K562 (cell line): ENCODE results near the gene FTO. TPM values are rescaled to one million over a fixed set of nuclear protein-coding genes. Genes with fewer than 3 reads are reported as not detected.

Experiments used
- ATAC-seq: fragments of 200-7000 bp; cut with Tn5 transposase; 3 replicates; pipeline ENCODE4 v1.9.1; 2020; ENCODE audit warnings: moderate library complexity
- BruUV-seq: library from RNA; stranded (reverse); fragments of 400-500 nt; replicated peaks from 2 replicates; lab custom pipeline; 2021; lab: Mats Ljungman, UMichigan
- CTCF ChIA-PET: fragments of 300-600 bp; formaldehyde crosslinking; extraction: SDS; loops from one replicate; lab custom pipeline; 2021; ENCODE audit warnings: low intra/inter-chr PET ratio; lab: Yijun Ruan, JAX
- POLR2A ChIA-PET: fragments of 300-600, 350-650 bp; sonication (Branson Sonifier 250); formaldehyde crosslinking; extraction: SDS; loops from one replicate; lab custom pipeline; 2021; ENCODE audit warnings: antibody characterized with exemption, inconsistent platforms; lab: Yijun Ruan, JAX
- DNase-seq, 4 experiments: peaks; one replicate each; pipeline versions ENCODE4 v3.0.0 to v3.0.0-alpha.2; 2011 to 2018; ENCODE audit warnings: low spot score in 3 of 4, mixed read lengths in 3 of 4; ENCODE audit errors: extremely low read depth in 1 of 4
- FAIRE-seq: peaks from 2 replicates; lab custom pipeline; 2011; peaks lifted over from hg19 to GRCh38; lab: Jason Lieb, UNC
- H2AFZ ChIP-seq: 2 replicates; pipeline ENCODE4 v1.6.0; 2011; ENCODE audit warnings: low read depth, low read length, control low read depth, inconsistent platforms
- H3K27ac ChIP-seq: fragments of 200-600 bp; 3 replicates; pipeline ENCODE4 v1.8.0; 2011; ENCODE audit warnings: low read depth, mild to moderate bottlenecking, control low read depth, inconsistent platforms, low read length, moderate library complexity, mixed read lengths; ENCODE audit errors: extremely low read depth
- H3K27me3 ChIP-seq, 2 experiments: fragments of 300-600 bp in 1 of 2; 2 replicates in 1 of 2; 3 replicates in 1 of 2; pipeline versions ENCODE4 v1.6.0 to v1.8.0; 2011; ENCODE audit warnings: inconsistent platforms in 2 of 2, low read length in 2 of 2, mild to moderate bottlenecking in 1 of 2, mixed read lengths in 1 of 2, moderate library complexity in 1 of 2; ENCODE audit not compliant: control insufficient read depth in 2 of 2, insufficient read depth in 2 of 2
- H3K36me3 ChIP-seq: fragments of 300-600 bp; 3 replicates; pipeline ENCODE4 v1.8.0; 2011; ENCODE audit warnings: mild to moderate bottlenecking, low read length, inconsistent platforms; ENCODE audit not compliant: control insufficient read depth, insufficient read depth
- H3K4me1 ChIP-seq, 2 experiments: fragments of 200-600 bp in 1 of 2; replicated peaks in 1 of 2; 2 replicates in 1 of 2; 3 replicates in 1 of 2; pipeline versions ENCODE4 v1.5.1 to v1.8.0; 2011; ENCODE audit warnings: inconsistent platforms in 2 of 2, low read length in 2 of 2, mild to moderate bottlenecking in 1 of 2, mixed read lengths in 1 of 2, moderate library complexity in 1 of 2; ENCODE audit not compliant: control insufficient read depth in 2 of 2, insufficient read depth in 2 of 2
- H3K4me2 ChIP-seq: 2 replicates; pipeline ENCODE4 v1.6.1; 2011; ENCODE audit warnings: low read length, control low read depth, inconsistent platforms, mixed read lengths; ENCODE audit not compliant: insufficient read depth
- H3K4me3 ChIP-seq: fragments of 200-600 bp; sonication (generic), shearing (Covaris generic); 2 replicates; pipeline ENCODE4 v1.5.1; 2016; ENCODE audit warnings: control low read depth, inconsistent platforms
- H3K79me2 ChIP-seq: fragments of 200-600 bp; 3 replicates; pipeline ENCODE4 v1.8.0; 2011; ENCODE audit warnings: low read length, inconsistent platforms; ENCODE audit not compliant: control insufficient read depth, insufficient read depth
- H3K9ac ChIP-seq, 2 experiments: 2 replicates each; pipeline versions ENCODE4 v1.6.0 to v1.6.1; 2011; ENCODE audit warnings: low read depth in 2 of 2, low read length in 2 of 2, control low read depth in 1 of 2, inconsistent platforms in 1 of 2, mild to moderate bottlenecking in 1 of 2, mixed read lengths in 1 of 2; ENCODE audit not compliant: insufficient read depth in 1 of 2
- H3K9me1 ChIP-seq: one replicate; pipeline ENCODE4 v1.6.0; 2011; ENCODE audit warnings: inconsistent platforms, mild to moderate bottlenecking, low read length, moderate library complexity; ENCODE audit not compliant: control insufficient read depth, insufficient read depth
- H3K9me3 ChIP-seq: replicated peaks from 2 replicates; pipeline ENCODE4 v1.5.1; 2011; ENCODE audit warnings: low read depth, low read length, inconsistent platforms; ENCODE audit not compliant: control insufficient read depth, insufficient read depth
- H4K20me1 ChIP-seq: replicated peaks from 2 replicates; pipeline ENCODE4 v1.6.1; 2011; ENCODE audit warnings: low read length, inconsistent platforms, mixed read lengths; ENCODE audit not compliant: control insufficient read depth, insufficient read depth
- ARID3A ChIP-seq: IDR thresholded peaks from 2 replicates; pipeline ENCODE4 v1.6.1; 2012; ENCODE audit warnings: low read depth, low read length, improper control_type of control experiment, borderline replicate concordance
- FOSL1 ChIP-seq: fragments of 200-800 bp; sonication (Bioruptor generic); conservative IDR thresholded peaks from 2 replicates; pipeline ENCODE4 v1.6.1; 2016; ENCODE audit warnings: missing genetic modification characterization, missing compliant biosample characterization
- IRF2 ChIP-seq: sonication (generic); formaldehyde crosslinking; IDR thresholded peaks from 2 replicates; pipeline ENCODE4 v1.8.1; 2022; ENCODE audit warnings: mild to moderate bottlenecking, missing genetic modification reagents
- MCM2 ChIP-seq: fragments of 450-650 bp; IDR thresholded peaks from 2 replicates; pipeline ENCODE4 v1.6.1; 2017; ENCODE audit warnings: low read depth, mild to moderate bottlenecking
- NELFE ChIP-seq: IDR thresholded peaks from 2 replicates; pipeline ENCODE4 v1.6.1; 2011; ENCODE audit warnings: mild to moderate bottlenecking; ENCODE audit not compliant: insufficient read depth, insufficient read length
- SNAPC5 ChIP-seq: fragments of 250-450 bp; sonication (Bioruptor Pico); IDR thresholded peaks from 2 replicates; pipeline ENCODE4 v1.8.0; 2021; ENCODE audit warnings: moderate library complexity, mild to moderate bottlenecking, inconsistent platforms
- SPI1 ChIP-seq: IDR thresholded peaks from 2 replicates; pipeline ENCODE4 v1.6.1; 2011; ENCODE audit warnings: low read depth, low read length, control low read depth, borderline replicate concordance
- TAF9B ChIP-seq: fragments of 450-650 bp; IDR thresholded peaks from 2 replicates; pipeline ENCODE4 v1.6.1; 2018; ENCODE audit warnings: mild to moderate bottlenecking; ENCODE audit not compliant: partially characterized antibody
- TCFL5 ChIP-seq: fragments of 250-450 bp; sonication (Bioruptor Pico); conservative IDR thresholded peaks from 2 replicates; pipeline ENCODE4 v1.6.1; 2021; ENCODE audit warnings: mild to moderate bottlenecking, moderate library complexity, matching md5 sums
- ZKSCAN1 ChIP-seq: fragments of 150-350 bp; IDR thresholded peaks from 2 replicates; pipeline ENCODE4 v1.6.1; 2016; ENCODE audit warnings: low read depth, low read length
- ZNF143 ChIP-seq: sonication (generic); formaldehyde crosslinking; IDR thresholded peaks from 2 replicates; pipeline ENCODE4 v1.9.0; 2022; ENCODE audit warnings: mild to moderate bottlenecking, missing genetic modification reagents
- ZNF146 ChIP-seq: IDR thresholded peaks from one replicate; pipeline ENCODE4 v1.6.1; 2018; ENCODE audit warnings: missing compliant biosample characterization; ENCODE audit not compliant: unreplicated experiment
- ZNF217 ChIP-seq: sonication (generic); formaldehyde crosslinking; IDR thresholded peaks from 2 replicates; pipeline ENCODE4 v1.8.0; 2022; ENCODE audit warnings: mild to moderate bottlenecking, missing genetic modification reagents
- ZNF584 ChIP-seq: fragments of 200-800 bp; sonication (Bioruptor generic); IDR thresholded peaks from 2 replicates; pipeline ENCODE4 v1.6.1; 2016; ENCODE audit warnings: low read depth, mild to moderate bottlenecking, missing genetic modification characterization, missing compliant biosample characterization
- ZNF592 ChIP-seq: fragments of 450-650 bp; IDR thresholded peaks from 2 replicates; pipeline ENCODE4 v1.6.1; 2017; ENCODE audit warnings: antibody characterized with exemption, mild to moderate bottlenecking
- ZNF707 ChIP-seq: fragments of 250-450 bp; sonication (Bioruptor Pico); conservative IDR thresholded peaks from 2 replicates; pipeline ENCODE4 v1.8.0; 2022; ENCODE audit warnings: inconsistent platforms, mild to moderate bottlenecking, moderate library complexity
- WGBS: fragments of 100-300 bp; shearing (Covaris generic); methylation state at CpG from one replicate; pipeline ENCODE4 v1.1.6; 2016; ENCODE audit warnings: low coverage, mixed read lengths; ENCODE audit not compliant: insufficient coverage; ENCODE audit errors: missing lambda C conversion rate; 5-methylcytosine and 5-hydroxymethylcytosine counted together
- in situ Hi-C: fragments of 300-500 bp; cut with MboI; formaldehyde crosslinking; loops from 4 replicates; pipeline ENCODE4 v1.15.0; 2018; ENCODE audit warnings: inconsistent platforms, mixed read lengths
- intact Hi-C: fragments of 100-400 bp; cut with micrococcal nuclease; formaldehyde crosslinking; loops from 2 replicates; pipeline ENCODE4 v1.14.2; 2022
- polyA plus RNA-seq, 8 experiments: library from polyadenylated mRNA; depleted of rRNA in 4 of 8; stranded (reverse) in 5 of 8; unstranded in 3 of 8; fragments of >200 nt; fragmentation: Nextera tagmentation in 2 of 8; fragmentation: Illumina TruSeq in 1 of 8; extraction: Ambion mirVana in 2 of 8; extraction: Trizol in 1 of 8; gene quantifications; 2 replicates each; pipeline versions ENCODE4 v1.2.1 to v1.2.3, GENCODE V29; 2011 to 2014; ENCODE audit warnings: inconsistent platforms in 1 of 8, missing spikeins in 1 of 8
- total RNA-seq, 7 experiments: library from RNA; depleted of rRNA in 6 of 7; stranded (reverse); fragments of >200 nt in 6 of 7; fragmentation: Illumina TruSeq in 2 of 7; extraction: Trizol in 2 of 7; gene quantifications; 2 replicates each; pipeline versions ENCODE4 v1.2.1 to v1.2.3, GENCODE V29; 2011 to 2021; ENCODE audit warnings: low replicate concordance in 1 of 7

The FTO gene
- total and polyA plus RNA-seq, 9 of the 15 experiments (the other 6 are each of a cell fraction or from before 2014, with no cell fraction given) = 11.3 to 27.7 (median 25.5) TPM

GRCh38 chr16:54066451-54067105, 362.6 kb downstream of the FTO start:
- DNase-seq = no peak
- TF ChIP-seq ZNF584 (CRISPR knock-in tag) (no peak), ZNF146 (CRISPR knock-in tag) (no peak), NELFE (no peak), ZNF143 (CRISPR knock-in tag) (no peak), ZNF592 (no peak), SNAPC5 (no peak), ZKSCAN1 (no peak), ZNF217 (CRISPR knock-in tag) (no peak), SPI1 (no peak), ARID3A (no peak), FOSL1 (tag) (no peak), TCFL5 (CRISPR knock-in tag) (no peak), IRF2 (CRISPR knock-in tag) (no peak), MCM2 (no peak), ZNF707 (CRISPR knock-in tag) (no peak), TAF9B (no peak)
- Histone ChIP-seq H3K27me3 (peaks cover 0 to 4% of the 10 kb centered on the region in 2 experiments; a peak in 1 of 5 replicates), H3K9me1 (no peaks in the 10 kb centered on the region), H3K9ac (no peak overlapping the region), H3K79me2 (no peaks in the 10 kb centered on the region), H3K9me3 (no peaks in the 10 kb centered on the region), H3K4me2 (no peak overlapping the region), H3K36me3 (no peaks in the 10 kb centered on the region), H2AFZ (no peak overlapping the region), H3K4me1 (no peaks in the 10 kb centered on the region), H3K4me3 (no peak overlapping the region), H4K20me1 (no peaks in the 10 kb centered on the region), H3K27ac (no peak overlapping the region)
- intact Hi-C loops (no loop called here), in situ Hi-C loops (no loop called here)
- no TSS peak for BruUV-seq
- 4% methylated on average over 4 of the region's 4 CpGs for WGBS
- CTCF ChIA-PET = no interaction called here
- ATAC-seq = no peak
- no peak for FAIRE-seq
- POLR2A ChIA-PET = no interaction called here
